Ishikawa (cell line): ENCODE data around the gene APOBEC4.

ENCODE experiments used
- CEBPB ChIP-seq: IDR thresholded peaks from 2 replicates; pipeline ENCODE4 v1.6.1; 2012
- EP300 ChIP-seq: IDR thresholded peaks from 2 replicates; pipeline ENCODE4 v1.6.1; 2012; ENCODE audit warnings: borderline replicate concordance
- FOXM1 ChIP-seq: IDR thresholded peaks from 2 replicates; pipeline ENCODE4 v1.6.1; 2012; ENCODE audit warnings: low read depth, borderline replicate concordance
- NFIC ChIP-seq: IDR thresholded peaks from 2 replicates; pipeline ENCODE4 v1.6.1; 2012
- RAD21 ChIP-seq: IDR thresholded peaks from 2 replicates; pipeline ENCODE4 v1.6.1; 2012; ENCODE audit warnings: low read depth
- REST ChIP-seq: IDR thresholded peaks from 2 replicates; pipeline ENCODE4 v1.6.1; 2012; ENCODE audit warnings: low read depth, mild to moderate bottlenecking
- TAF1 ChIP-seq: IDR thresholded peaks from 2 replicates; pipeline ENCODE4 v1.6.1; 2012; ENCODE audit warnings: low read depth, mild to moderate bottlenecking
- TCF12 ChIP-seq: IDR thresholded peaks from 2 replicates; pipeline ENCODE4 v1.6.1; 2012; ENCODE audit warnings: low read depth
- TEAD4 ChIP-seq: IDR thresholded peaks from 2 replicates; pipeline ENCODE4 v1.6.1; 2012
- USF1 ChIP-seq: IDR thresholded peaks from 2 replicates; pipeline ENCODE4 v1.6.1; 2012
- YY1 ChIP-seq: IDR thresholded peaks from 2 replicates; pipeline ENCODE4 v1.6.1; 2012; ENCODE audit warnings: low read depth
- ZBTB7A ChIP-seq: IDR thresholded peaks from 2 replicates; pipeline ENCODE4 v1.6.1; 2012; ENCODE audit warnings: low read depth
- TF ChIP-seq, protein P1 (sequence below): IDR thresholded peaks from 2 replicates; pipeline ENCODE4 v1.6.1; 2012

- TF ChIP-seq EP300, result no peak
- TF ChIP-seq YY1, result no peak
- no peak for TF ChIP-seq CEBPB
- TF ChIP-seq REST, result no peak
- TF ChIP-seq, protein P1, sequence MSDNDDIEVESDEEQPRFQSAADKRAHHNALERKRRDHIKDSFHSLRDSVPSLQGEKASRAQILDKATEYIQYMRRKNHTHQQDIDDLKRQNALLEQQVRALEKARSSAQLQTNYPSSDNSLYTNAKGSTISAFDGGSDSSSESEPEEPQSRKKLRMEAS, result no peak
- no peak for TF ChIP-seq RAD21
- no peak for TF ChIP-seq USF1
- TF ChIP-seq TAF1, result no peak
- TF ChIP-seq TCF12, result no peak
- no peak for TF ChIP-seq FOXM1
- no peak for TF ChIP-seq ZBTB7A
- no peak for TF ChIP-seq NFIC
- no peak for TF ChIP-seq TEAD4
These were observed 40.7 kb downstream of the APOBEC4 start for GRCh38 chr1:183612407-183612806.
